GM19238 (cell line): ENCODE data around the gene DNAH8.
A peak's percentile ranks its signal among the peaks of the same experiment; 100 is the strongest.

Source experiments
- DNase-seq: peaks from one replicate; pipeline ENCODE4 v3.0.0; 2011; ENCODE audit warnings: low spot score; ENCODE audit not compliant: insufficient read length

The DNAH8 gene

GRCh38 chr6:38796850-38797249, 81.7 kb downstream of the DNAH8 start:
- no peak for DNase-seq

- DNase-seq, result no peak
Observed at GRCh38 chr6:38797391-38797790, 82.3 kb downstream of the DNAH8 start.

GRCh38 chr6:38799529-38800184, 84.5 kb downstream of the DNAH8 start:
- DNase-seq, result no peak

GRCh38 chr6:38801305-38801704, 86.2 kb downstream of the DNAH8 start:
- no peak for DNase-seq

GRCh38 chr6:38802497-38802896, 87.4 kb downstream of the DNAH8 start:
- no peak for DNase-seq

GRCh38 chr6:38803129-38803528, 88.0 kb downstream of the DNAH8 start:
- DNase-seq, result no peak

GRCh38 chr6:38804358-38804757, 89.2 kb downstream of the DNAH8 start:
- no peak for DNase-seq

- DNase-seq, result no peak
Observed at GRCh38 chr6:38805127-38805655, 90.1 kb downstream of the DNAH8 start.

- DNase-seq, result peak; percentile 2
Observed at GRCh38 chr6:38805692-38806091, 90.6 kb downstream of the DNAH8 start.

GRCh38 chr6:38806271-38806670, 91.2 kb downstream of the DNAH8 start:
- DNase-seq, result peak; percentile 23

- DNase-seq, result no peak
Observed at GRCh38 chr6:38806833-38807232, 91.7 kb downstream of the DNAH8 start.

- DNase-seq, result no peak
Observed at GRCh38 chr6:38808039-38808438, 92.9 kb downstream of the DNAH8 start.

GRCh38 chr6:38813041-38813823, 98.1 kb downstream of the DNAH8 start:
- no peak for DNase-seq

GRCh38 chr6:38814761-38815160, 99.7 kb downstream of the DNAH8 start:
- no peak for DNase-seq

GRCh38 chr6:38815250-38815649, 100.1 kb downstream of the DNAH8 start:
- no peak for DNase-seq

- DNase-seq, result no peak
Observed at GRCh38 chr6:38818691-38819090, 103.6 kb downstream of the DNAH8 start.

GRCh38 chr6:38822963-38823362, 107.9 kb downstream of the DNAH8 start:
- no peak for DNase-seq

GRCh38 chr6:38824243-38824894, 109.3 kb downstream of the DNAH8 start:
- no peak for DNase-seq

- no peak for DNase-seq
Observed at GRCh38 chr6:38827024-38827423, 111.9 kb downstream of the DNAH8 start.

GRCh38 chr6:38831865-38832264, 116.8 kb downstream of the DNAH8 start:
- no peak for DNase-seq

GRCh38 chr6:38833320-38833719, 118.2 kb downstream of the DNAH8 start:
- DNase-seq, result no peak

GRCh38 chr6:38836585-38836984, 121.5 kb downstream of the DNAH8 start:
- DNase-seq, result no peak
